Lung (tissue), 12 donors: Measurements from ENCODE around the gene RASAL2. TPM values are rescaled to one million over a fixed set of nuclear protein-coding genes. Genes with fewer than 3 reads are reported as not detected.

Experiments
- ATAC-seq: fragments of 200-7000 bp; cut with Tn5 transposase; one replicate; pipeline ENCODE4 v1.9.1; 2020; ENCODE audit warnings: moderate number of reproducible peaks; ENCODE audit not compliant: insufficient read depth, low FRiP score
- DNase-seq, 3 donors: peaks; one replicate each; pipeline ENCODE4 v3.0.0-alpha.2; 2013 to 2017
- H3K27ac ChIP-seq, 2 donors: one replicate each; pipeline ENCODE4 v1.5.1; 2013; ENCODE audit warnings: mild to moderate bottlenecking in 2 of 2, moderate library complexity in 2 of 2, control low read depth in 1 of 2, inconsistent platforms in 1 of 2, low read depth in 1 of 2, low read length in 1 of 2
- H3K27me3 ChIP-seq, 3 donors: one replicate each; pipeline ENCODE4 v1.5.1; 2013; ENCODE audit warnings: low read length in 2 of 3; ENCODE audit not compliant: control insufficient read depth in 3 of 3, insufficient read depth in 3 of 3
- H3K36me3 ChIP-seq, 4 donors: one replicate each; pipeline ENCODE4 v1.5.1; 2013; ENCODE audit warnings: low read length in 4 of 4, mild to moderate bottlenecking in 1 of 4, moderate library complexity in 1 of 4; ENCODE audit not compliant: control insufficient read depth in 4 of 4, insufficient read depth in 4 of 4
- H3K4me1 ChIP-seq, 5 donors: one replicate each; pipeline ENCODE4 v1.5.1; 2013; ENCODE audit warnings: low read length in 5 of 5, mild to moderate bottlenecking in 2 of 5, moderate library complexity in 1 of 5; ENCODE audit not compliant: control insufficient read depth in 5 of 5, insufficient read depth in 5 of 5
- H3K4me3 ChIP-seq: one replicate; pipeline ENCODE4 v1.5.1; 2013; ENCODE audit warnings: mild to moderate bottlenecking, control low read depth, moderate library complexity
- H3K9ac ChIP-seq, 2 donors: one replicate each; pipeline ENCODE4 v1.5.1; 2013; ENCODE audit warnings: low read length in 2 of 2, control low read depth in 1 of 2; ENCODE audit not compliant: insufficient read depth in 1 of 2
- H3K9me3 ChIP-seq, 4 donors: one replicate each; pipeline ENCODE4 v1.5.1; 2013; ENCODE audit warnings: low read length in 3 of 4, mild to moderate bottlenecking in 1 of 4, moderate library complexity in 1 of 4; ENCODE audit not compliant: control insufficient read depth in 4 of 4, insufficient read depth in 3 of 4
- WGBS, 2 donors: extraction: QIAGEN DNeasy Blood & Tissue Kit; methylation state at CpG; one replicate each; pipeline ENCODE4 v1.1.7; 2013; 5-methylcytosine and 5-hydroxymethylcytosine counted together
- polyA plus RNA-seq, 2 donors: library from polyadenylated mRNA; stranded (reverse); fragments of 200-250 nt; gene quantifications; one replicate each; pipeline ENCODE4 v1.2.1, GENCODE V29; 2013
- total RNA-seq, 2 donors: library from RNA; depleted of rRNA in 1 of 2; stranded (reverse); fragments of >200 nt in 1 of 2; gene quantifications; one replicate each; pipeline ENCODE4 v1.2.1, GENCODE V29; 2014 to 2021
- TF ChIP-seq, protein P1 (sequence below): IDR thresholded peaks from 2 replicates; pipeline ENCODE4 v1.5.1; 2012; ENCODE audit warnings: mild to moderate bottlenecking; ENCODE audit errors: control extremely low read depth, extremely low read depth
- donor health status: control.
- donor health status: control.
- donor health status: Bipolar disorder and iron deficiency.
- donor health status: healthy.
- donor health status: DM: yes; HTN: yes; CAD: no.

The RASAL2 gene
- total and polyA plus RNA-seq, 4 donors, result 4.9 to 34.8 (median 15.8) TPM

- no peak for DNase-seq
- Histone ChIP-seq H3K4me3 (no peak overlapping the region), H3K27ac (no peak overlapping the region), H3K4me1 (peaks cover 0 to 4% (median 0%) of the 10 kb centered on the region in 5 donors), H3K27me3 (no peaks in the 10 kb centered on the region), H3K9ac (no peak overlapping the region), H3K36me3 (peaks cover 0 to 6% (median 0%) of the 10 kb centered on the region in 4 donors), H3K9me3 (peaks cover 0 to 5% (median 0%) of the 10 kb centered on the region in 4 donors)
- TF ChIP-seq, protein P1, sequence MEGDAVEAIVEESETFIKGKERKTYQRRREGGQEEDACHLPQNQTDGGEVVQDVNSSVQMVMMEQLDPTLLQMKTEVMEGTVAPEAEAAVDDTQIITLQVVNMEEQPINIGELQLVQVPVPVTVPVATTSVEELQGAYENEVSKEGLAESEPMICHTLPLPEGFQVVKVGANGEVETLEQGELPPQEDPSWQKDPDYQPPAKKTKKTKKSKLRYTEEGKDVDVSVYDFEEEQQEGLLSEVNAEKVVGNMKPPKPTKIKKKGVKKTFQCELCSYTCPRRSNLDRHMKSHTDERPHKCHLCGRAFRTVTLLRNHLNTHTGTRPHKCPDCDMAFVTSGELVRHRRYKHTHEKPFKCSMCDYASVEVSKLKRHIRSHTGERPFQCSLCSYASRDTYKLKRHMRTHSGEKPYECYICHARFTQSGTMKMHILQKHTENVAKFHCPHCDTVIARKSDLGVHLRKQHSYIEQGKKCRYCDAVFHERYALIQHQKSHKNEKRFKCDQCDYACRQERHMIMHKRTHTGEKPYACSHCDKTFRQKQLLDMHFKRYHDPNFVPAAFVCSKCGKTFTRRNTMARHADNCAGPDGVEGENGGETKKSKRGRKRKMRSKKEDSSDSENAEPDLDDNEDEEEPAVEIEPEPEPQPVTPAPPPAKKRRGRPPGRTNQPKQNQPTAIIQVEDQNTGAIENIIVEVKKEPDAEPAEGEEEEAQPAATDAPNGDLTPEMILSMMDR, result no peak
- no peak for ATAC-seq
- WGBS, 2 donors, result 90 to 92% methylated on average over 1 of the region's 1 CpG
Measured at GRCh38 chr1:178418284-178418955, 324.5 kb downstream of the RASAL2 start.

DNA sequence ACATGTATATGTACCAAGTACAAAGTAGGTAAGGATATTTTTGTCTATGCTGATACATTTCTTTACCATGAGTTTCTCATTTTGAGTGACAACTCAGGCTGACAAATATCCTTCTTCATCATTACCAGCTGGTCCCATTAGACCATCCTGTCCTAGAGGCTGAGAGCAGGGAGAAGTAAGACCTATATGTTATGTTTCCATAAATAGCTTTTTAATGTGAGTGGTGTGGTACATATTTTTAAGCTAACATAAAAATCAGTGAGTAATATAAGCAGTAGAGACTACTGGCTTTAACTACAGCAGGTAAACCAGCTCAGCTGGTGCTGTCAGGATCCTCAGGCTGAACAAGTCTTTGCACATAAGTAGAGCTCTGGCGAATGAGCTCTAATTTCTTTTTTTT, 340.5 kb downstream of the RASAL2 start:
- 82 to 93% methylated on average over 1 of the region's 1 CpG for WGBS, 2 donors
- DNase-seq, result no peak
- Histone ChIP-seq H3K9me3 (no peaks in the 10 kb centered on the region), H3K4me1 (peaks cover 0 to 3% (median 0%) of the 10 kb centered on the region in 5 donors), H3K27ac (no peak overlapping the region), H3K4me3 (no peak overlapping the region), H3K9ac (no peak overlapping the region), H3K36me3 (peaks cover 0 to 2% (median 0%) of the 10 kb centered on the region in 4 donors), H3K27me3 (no peaks in the 10 kb centered on the region)
- ATAC-seq, result no peak
- TF ChIP-seq, protein P1, result no peak

- DNase-seq (peak in 1 of 3 donors; percentile 32), ATAC-seq (no peak)
- Histone ChIP-seq H3K27me3 (no peaks in the 10 kb centered on the region), H3K9me3 (no peaks in the 10 kb centered on the region), H3K4me1 (peaks cover 0 to 3% (median 0%) of the 10 kb centered on the region in 5 donors), H3K4me3 (no peak overlapping the region), H3K27ac (no peak overlapping the region), H3K36me3 (peaks cover 0 to 3% (median 1%) of the 10 kb centered on the region in 4 donors), H3K9ac (no peak overlapping the region)
- TF ChIP-seq, protein P1, result no peak
Measured at GRCh38 chr1:178434899-178435435, 341.1 kb downstream of the RASAL2 start.
